ENCODE results near the gene PRRX2.

The PRRX2 gene

DNA sequence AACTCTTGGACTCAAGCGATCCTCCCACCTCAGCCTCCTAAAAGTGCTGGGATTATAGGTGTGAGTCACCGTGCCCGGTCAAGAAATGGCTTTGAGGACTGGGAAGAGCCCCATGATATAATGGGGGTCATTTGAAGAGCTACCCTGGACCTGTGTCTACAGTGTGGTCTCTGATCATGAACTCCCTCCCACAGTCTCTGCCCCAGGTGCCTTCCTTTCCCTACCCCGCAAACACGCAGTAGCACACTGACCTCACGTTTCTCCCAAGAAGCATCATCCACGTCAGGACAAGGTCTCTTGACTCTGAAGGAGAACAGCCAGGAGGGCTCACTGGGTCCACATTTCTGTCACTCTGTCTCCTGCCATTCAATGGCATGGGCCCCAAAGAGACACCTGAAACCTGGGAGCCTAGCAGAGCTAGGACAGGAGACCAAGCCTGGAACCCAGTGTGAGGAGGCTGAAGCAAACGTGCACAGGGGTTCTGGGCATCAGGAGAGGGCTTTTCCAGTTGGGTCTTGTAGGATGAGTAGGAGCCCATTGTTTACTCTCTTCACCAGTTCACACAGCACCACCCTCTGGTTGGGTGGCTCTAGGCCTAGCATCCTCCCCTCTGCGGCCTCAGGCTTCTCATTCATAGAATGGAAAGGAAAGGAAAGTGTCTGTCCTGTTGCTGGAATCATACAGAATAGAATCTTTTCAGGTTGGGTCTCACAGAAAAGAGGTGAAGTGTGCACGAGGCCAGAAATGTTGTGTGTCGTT, 23.0 kb downstream of the PRRX2 start:
- Histone ChIP-seq H3K4me1 (ENCODE audit: low read length) (no peaks in the 10 kb centered on the region), H3K27ac (ENCODE audit: low read length) (no peak overlapping the region), H4K20me1 (ENCODE audit: insufficient read depth, low read length) (no peaks in the 10 kb centered on the region), H3K9ac (ENCODE audit: low read length) (no peak overlapping the region), H3K4me2 (ENCODE audit: low read length) (no peak overlapping the region), H3K27me3 (ENCODE audit: low read depth, low read length) (no peaks in the 10 kb centered on the region), H2AFZ (ENCODE audit: low read depth, low read length) (no peak overlapping the region), H3K9me3 (ENCODE audit: insufficient read depth, low read length) (no peaks in the 10 kb centered on the region), H3K79me2 (ENCODE audit: low read length) (no peaks in the 10 kb centered on the region), H3K4me3 (ENCODE audit: low read length) (no peak overlapping the region), H3K36me3 (replicated peaks; ENCODE audit: low read depth, low read length) (no peaks in the 10 kb centered on the region)
- no peak for TF ChIP-seq EZH2phosphoT487 (IDR thresholded peaks at IDR 0.05; ENCODE audit: low read depth)
- TF ChIP-seq, protein P1, sequence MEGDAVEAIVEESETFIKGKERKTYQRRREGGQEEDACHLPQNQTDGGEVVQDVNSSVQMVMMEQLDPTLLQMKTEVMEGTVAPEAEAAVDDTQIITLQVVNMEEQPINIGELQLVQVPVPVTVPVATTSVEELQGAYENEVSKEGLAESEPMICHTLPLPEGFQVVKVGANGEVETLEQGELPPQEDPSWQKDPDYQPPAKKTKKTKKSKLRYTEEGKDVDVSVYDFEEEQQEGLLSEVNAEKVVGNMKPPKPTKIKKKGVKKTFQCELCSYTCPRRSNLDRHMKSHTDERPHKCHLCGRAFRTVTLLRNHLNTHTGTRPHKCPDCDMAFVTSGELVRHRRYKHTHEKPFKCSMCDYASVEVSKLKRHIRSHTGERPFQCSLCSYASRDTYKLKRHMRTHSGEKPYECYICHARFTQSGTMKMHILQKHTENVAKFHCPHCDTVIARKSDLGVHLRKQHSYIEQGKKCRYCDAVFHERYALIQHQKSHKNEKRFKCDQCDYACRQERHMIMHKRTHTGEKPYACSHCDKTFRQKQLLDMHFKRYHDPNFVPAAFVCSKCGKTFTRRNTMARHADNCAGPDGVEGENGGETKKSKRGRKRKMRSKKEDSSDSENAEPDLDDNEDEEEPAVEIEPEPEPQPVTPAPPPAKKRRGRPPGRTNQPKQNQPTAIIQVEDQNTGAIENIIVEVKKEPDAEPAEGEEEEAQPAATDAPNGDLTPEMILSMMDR (IDR thresholded peaks at IDR 0.05; ENCODE audit: low read depth, low read length), result no peak

DNA sequence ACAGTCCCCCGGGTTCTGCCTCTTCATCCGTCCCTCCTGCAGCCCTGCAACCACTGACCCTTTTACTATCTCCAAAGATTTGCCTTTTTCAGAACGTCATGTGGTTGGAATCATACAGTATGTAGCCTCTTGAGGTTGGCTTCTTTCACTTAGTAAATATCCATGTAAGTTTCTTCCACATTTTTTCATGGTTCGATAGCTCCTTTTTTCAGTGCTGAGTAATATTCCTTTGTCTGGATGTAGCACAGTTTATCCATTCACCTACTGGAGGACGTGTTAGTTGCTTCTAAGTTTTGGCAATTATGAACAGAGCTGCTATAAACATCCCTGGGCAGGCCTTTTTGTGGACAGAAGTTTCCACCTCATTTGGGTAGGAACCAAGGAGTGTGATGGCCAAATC, 27.1 kb downstream of the PRRX2 start:
- Histone ChIP-seq H3K79me2 (ENCODE audit: low read length) (no peaks in the 10 kb centered on the region), H3K27ac (ENCODE audit: low read length) (no peak overlapping the region), H3K36me3 (replicated peaks; ENCODE audit: low read depth, low read length) (no peaks in the 10 kb centered on the region), H3K4me2 (ENCODE audit: low read length) (no peak overlapping the region), H3K9me3 (ENCODE audit: insufficient read depth, low read length) (no peaks in the 10 kb centered on the region), H3K4me3 (ENCODE audit: low read length) (no peak overlapping the region), H3K27me3 (ENCODE audit: low read depth, low read length) (peaks cover 5% of the 10 kb centered on the region), H2AFZ (ENCODE audit: low read depth, low read length) (no peak overlapping the region), H3K9ac (ENCODE audit: low read length) (no peak overlapping the region), H4K20me1 (ENCODE audit: insufficient read depth, low read length) (no peaks in the 10 kb centered on the region), H3K4me1 (ENCODE audit: low read length) (no peaks in the 10 kb centered on the region)
- TF ChIP-seq, protein P1 (IDR thresholded peaks at IDR 0.05; ENCODE audit: low read depth, low read length), result no peak
- no peak for TF ChIP-seq EZH2phosphoT487 (IDR thresholded peaks at IDR 0.05; ENCODE audit: low read depth)

DNA sequence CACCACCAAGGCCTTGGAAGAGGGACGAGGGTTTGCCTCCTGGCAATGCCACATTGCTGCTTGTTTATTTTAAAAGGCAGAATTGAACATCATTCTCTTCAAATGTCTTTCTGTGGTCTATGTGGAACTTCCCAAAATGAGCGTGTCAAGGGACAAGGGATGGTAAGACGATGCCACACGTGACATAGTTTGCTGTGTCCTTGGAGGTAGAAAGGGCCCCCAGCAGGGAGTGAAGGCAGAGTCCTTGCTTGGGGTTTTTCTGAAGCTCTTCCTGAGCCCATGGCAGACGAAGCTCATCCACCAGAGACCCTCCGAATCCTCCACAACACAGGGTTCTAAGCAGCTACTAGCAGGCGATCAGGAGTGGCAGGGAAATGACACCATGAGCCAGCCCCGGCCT, 28.3 kb downstream of the PRRX2 start:
- no peaks in the 10 kb centered on the region for H3K9me3 ChIP-seq (ENCODE audit: insufficient read depth, low read length)
- peaks cover 5% of the 10 kb centered on the region for H3K27me3 ChIP-seq (ENCODE audit: low read depth, low read length)
- no peak overlapping the region for H3K4me2 ChIP-seq (ENCODE audit: low read length)
- no peak overlapping the region for H3K4me3 ChIP-seq (ENCODE audit: low read length)
- H3K79me2 ChIP-seq (ENCODE audit: low read length), result no peaks in the 10 kb centered on the region
- H3K9ac ChIP-seq (ENCODE audit: low read length), result no peak overlapping the region
- H3K36me3 ChIP-seq (replicated peaks; ENCODE audit: low read depth, low read length), result no peaks in the 10 kb centered on the region
- H2AFZ ChIP-seq (ENCODE audit: low read depth, low read length), result no peak overlapping the region
- TF ChIP-seq, protein P1 (IDR thresholded peaks at IDR 0.05; ENCODE audit: low read depth, low read length), result no peak
- TF ChIP-seq EZH2phosphoT487 (IDR thresholded peaks at IDR 0.05; ENCODE audit: low read depth), result no peak
- H4K20me1 ChIP-seq (ENCODE audit: insufficient read depth, low read length), result no peaks in the 10 kb centered on the region
- H3K4me1 ChIP-seq (ENCODE audit: low read length), result no peaks in the 10 kb centered on the region
- H3K27ac ChIP-seq (ENCODE audit: low read length), result no peak overlapping the region

DNA sequence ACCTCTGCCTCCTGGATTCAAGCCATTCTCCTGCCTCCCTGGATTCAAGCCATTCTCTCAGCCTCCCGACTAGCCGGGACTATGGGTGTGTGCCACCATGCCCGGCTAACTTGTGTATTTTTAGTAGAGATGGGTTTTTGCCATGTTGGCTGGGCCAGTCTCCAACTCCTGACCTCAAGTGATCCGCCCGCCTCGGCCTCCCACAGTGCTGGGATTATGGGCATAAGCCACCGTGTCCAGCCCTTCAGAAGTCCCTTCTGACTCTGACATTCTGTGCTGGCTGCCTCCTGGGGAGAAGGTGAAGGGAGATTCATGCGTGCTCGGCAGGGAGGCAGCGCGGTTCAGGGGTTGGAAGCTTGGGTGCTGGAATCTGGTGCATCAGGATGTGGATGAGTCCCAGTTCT, 28.8 kb downstream of the PRRX2 start:
- Histone ChIP-seq H3K36me3 (replicated peaks; ENCODE audit: low read depth, low read length) (no peaks in the 10 kb centered on the region), H3K4me2 (ENCODE audit: low read length) (no peak overlapping the region), H3K9ac (ENCODE audit: low read length) (no peak overlapping the region), H4K20me1 (ENCODE audit: insufficient read depth, low read length) (no peaks in the 10 kb centered on the region), H3K79me2 (ENCODE audit: low read length) (no peaks in the 10 kb centered on the region), H3K27me3 (ENCODE audit: low read depth, low read length) (peaks cover 5% of the 10 kb centered on the region), H3K9me3 (ENCODE audit: insufficient read depth, low read length) (no peaks in the 10 kb centered on the region), H3K4me3 (ENCODE audit: low read length) (no peak overlapping the region), H3K4me1 (ENCODE audit: low read length) (no peaks in the 10 kb centered on the region), H3K27ac (ENCODE audit: low read length) (no peak overlapping the region), H2AFZ (ENCODE audit: low read depth, low read length) (no peak overlapping the region)
- TF ChIP-seq, protein P1 (IDR thresholded peaks at IDR 0.05; ENCODE audit: low read depth, low read length), result no peak
- TF ChIP-seq EZH2phosphoT487 (IDR thresholded peaks at IDR 0.05; ENCODE audit: low read depth), result no peak
